HCT116 (cell line): ENCODE measurements around the gene SNORC. TPM values are rescaled to one million over a fixed set of nuclear protein-coding genes. Genes with fewer than 3 reads are reported as not detected.

Source experiments
- ATAC-seq: fragments of 200-7000 bp; cut with Tn5 transposase; 2 replicates; pipeline ENCODE4 v1.9.1; 2020; ENCODE audit warnings: mild to moderate bottlenecking, moderate library complexity
- BruUV-seq: library from RNA; stranded (reverse); fragments of 400-500 nt; replicated peaks from 2 replicates; lab custom pipeline; 2021; lab: Mats Ljungman, UMichigan
- CTCF ChIA-PET: fragments of 300-600 bp; sonication (Branson Sonifier 250); formaldehyde crosslinking; loops from one replicate; lab custom pipeline; 2021; ENCODE audit warnings: antibody characterized with exemption; lab: Charles Lee
- POLR2A ChIA-PET: fragments of 300-600, 350-600 bp; sonication (Branson Sonifier 250); formaldehyde crosslinking; loops from one replicate; lab custom pipeline; 2021; ENCODE audit warnings: antibody characterized with exemption; lab: Charles Lee
- RAD21 ChIA-PET, 2 experiments: fragments of 300-600 bp; sonication (Branson Sonifier 250); formaldehyde crosslinking; loops; one replicate each; lab custom pipeline; 2023; ENCODE audit warnings: low total read pairs in 2 of 2; ENCODE audit not compliant: uncharacterized antibody in 2 of 2, unreplicated experiment in 2 of 2, low non-redundant PET in 1 of 2; lab: Charles Lee
- DNase-seq: peaks from one replicate; pipeline ENCODE4 v3.0.0-alpha.2; 2010; ENCODE audit warnings: low read depth, low spot score
- H2AFZ ChIP-seq: fragments of 200-600 bp; shearing (Covaris generic), sonication (generic); 2 replicates; pipeline ENCODE4 v1.6.1; 2017; ENCODE audit warnings: low read depth, mixed run types, mixed read lengths, antibody characterized with exemption, low read length; ENCODE audit not compliant: poor library complexity, severe bottlenecking
- H3K27ac ChIP-seq: 2 replicates; pipeline ENCODE4 v1.5.1; 2012; ENCODE audit warnings: low read depth, low read length
- H3K27me3 ChIP-seq: fragments of 200-600 bp; sonication (generic); 2 replicates; pipeline ENCODE4 v1.6.1; 2016; ENCODE audit warnings: mixed run types, low read length, mixed read lengths; ENCODE audit not compliant: insufficient read depth
- H3K36me3 ChIP-seq, 2 experiments: fragments of 200-500 bp in 1 of 2; fragments of 200-600 bp in 1 of 2; sonication (Bioruptor generic) in 1 of 2; sonication (generic) in 1 of 2; 2 replicates each; pipeline versions ENCODE4 v1.5.1 to v1.6.1; 2014 to 2016; ENCODE audit warnings: low read length in 2 of 2, inconsistent platforms in 1 of 2, mixed read lengths in 1 of 2, mixed run types in 1 of 2; ENCODE audit not compliant: insufficient read depth in 2 of 2, control insufficient read depth in 1 of 2
- H3K4me1 ChIP-seq, 2 experiments: fragments of 200-600 bp in 1 of 2; sonication (generic) in 1 of 2; 2 replicates each; pipeline versions ENCODE4 v1.5.1 to v1.6.1; 2012 to 2017; ENCODE audit warnings: low read length in 2 of 2, inconsistent platforms in 1 of 2, mild to moderate bottlenecking in 1 of 2, mixed read lengths in 1 of 2, mixed run types in 1 of 2, moderate library complexity in 1 of 2; ENCODE audit not compliant: insufficient read depth in 2 of 2, control insufficient read depth in 1 of 2
- H3K4me2 ChIP-seq: fragments of 200-600 bp; sonication (generic); 2 replicates; pipeline ENCODE4 v1.6.1; 2017; ENCODE audit warnings: mixed run types, low read length, mixed read lengths
- H3K4me3 ChIP-seq, 2 experiments: fragments of 200-600 bp in 1 of 2; sonication (generic) in 1 of 2; replicated peaks in 1 of 2; 2 replicates each; pipeline ENCODE4 v1.5.1; 2011 to 2016; ENCODE audit warnings: low read length in 2 of 2, control low read depth in 1 of 2, low read depth in 1 of 2, mild to moderate bottlenecking in 1 of 2, mixed read lengths in 1 of 2, mixed run types in 1 of 2
- H3K79me2 ChIP-seq: fragments of 200-600 bp; sonication (generic); 2 replicates; pipeline ENCODE4 v1.6.1; 2017; ENCODE audit warnings: mild to moderate bottlenecking, mixed run types, low read length, moderate library complexity, mixed read lengths; ENCODE audit not compliant: insufficient read depth
- H3K9ac ChIP-seq: fragments of 200-600 bp; sonication (generic); 2 replicates; pipeline ENCODE4 v1.6.1; 2016; ENCODE audit warnings: low read length, mixed read lengths
- H3K9me2 ChIP-seq: fragments of 200-600 bp; sonication (generic), shearing (Covaris generic); 2 replicates; pipeline ENCODE4 v1.6.1; 2017; ENCODE audit warnings: mixed run types, mild to moderate bottlenecking, moderate library complexity; ENCODE audit not compliant: insufficient read depth
- H3K9me3 ChIP-seq, 2 experiments: fragments of 200-500 bp in 1 of 2; fragments of 200-600 bp in 1 of 2; sonication (Bioruptor generic) in 1 of 2; sonication (generic) in 1 of 2; 2 replicates each; pipeline ENCODE4 v1.6.1; 2014 to 2017; ENCODE audit warnings: low read length in 2 of 2, mixed read lengths in 2 of 2, inconsistent platforms in 1 of 2, low read depth in 1 of 2, mild to moderate bottlenecking in 1 of 2, mixed run types in 1 of 2, moderate library complexity in 1 of 2; ENCODE audit not compliant: control insufficient read depth in 1 of 2, insufficient read depth in 1 of 2
- H4K20me1 ChIP-seq: fragments of 200-600 bp; sonication (generic), shearing (Covaris generic); 2 replicates; pipeline ENCODE4 v1.6.1; 2017; ENCODE audit warnings: mixed run types, mild to moderate bottlenecking, moderate library complexity; ENCODE audit not compliant: insufficient read depth
- CTCF ChIP-seq, 3 experiments: fragments of 200-600 bp in 1 of 3; sonication (generic) in 1 of 3; IDR thresholded peaks in 2 of 3; conservative IDR thresholded peaks in 1 of 3; 2 replicates each; pipeline ENCODE4 v1.5.1; 2012 to 2017; ENCODE audit warnings: low read depth in 2 of 3, low read length in 2 of 3, antibody characterized with exemption in 1 of 3, borderline replicate concordance in 1 of 3, control low read depth in 1 of 3, mild to moderate bottlenecking in 1 of 3, mixed read lengths in 1 of 3, mixed run types in 1 of 3, moderate library complexity in 1 of 3; ENCODE audit not compliant: insufficient read depth in 1 of 3
- POLR2AphosphoS5 ChIP-seq: IDR thresholded peaks from 2 replicates; pipeline ENCODE4 v1.6.1; 2011; ENCODE audit warnings: mild to moderate bottlenecking, low read depth, low read length, moderate library complexity
- RAD21 ChIP-seq: IDR thresholded peaks from 2 replicates; pipeline ENCODE4 v1.6.1; 2012; ENCODE audit warnings: low read depth, mild to moderate bottlenecking
- SRF ChIP-seq: IDR thresholded peaks from 2 replicates; pipeline ENCODE4 v1.6.1; 2012; ENCODE audit warnings: low read depth
- ZNF274 ChIP-seq: fragments of 200-500 bp; sonication (Bioruptor generic); IDR thresholded peaks from 2 replicates; pipeline ENCODE4 v1.6.1; 2014; ENCODE audit warnings: mild to moderate bottlenecking, low read depth, low read length, inconsistent platforms
- intact Hi-C: fragments of 100-400 bp; cut with micrococcal nuclease; formaldehyde crosslinking; loops from 2 replicates; pipeline ENCODE4 v1.10.0; 2022
- total RNA-seq: library from RNA; stranded (reverse); gene quantifications from one replicate; pipeline ENCODE4 v1.2.1, GENCODE V29; 2021; ENCODE audit not compliant: unreplicated experiment

SNORC gene
- total RNA-seq, 1 experiment from 2014 or later: 14.0 TPM

- ChIA-PET RAD21 (no interaction called here), POLR2A (no interaction called here), CTCF (interaction anchor here (1.2 kb wide), 1 partner anchor 16 kb away, joined by 3 read pairs; no protein-coding TSS in a partner anchor)
- H3K4me1 ChIP-seq: no peaks in the 10 kb centered on the region
- no peak for ATAC-seq
- no TSS peak for BruUV-seq
- H3K36me3 ChIP-seq: 0 out of 4 replicates have a peak, but pooled peaks cover 0 to 5% of the 10 kb centered on the region in 2 experiments
- H3K9ac ChIP-seq: no peak overlapping the region
- no peak overlapping the region for H3K4me2 ChIP-seq
- H3K27me3 ChIP-seq: no peaks in the 10 kb centered on the region
- no peaks in the 10 kb centered on the region for H3K79me2 ChIP-seq
- no peaks in the 10 kb centered on the region; the same call in 1 of the 2 replicates for H4K20me1 ChIP-seq
- no peaks in the 10 kb centered on the region for H3K9me3 ChIP-seq
- H3K9me2 ChIP-seq: no peaks in the 10 kb centered on the region
- no peak for DNase-seq
- TF ChIP-seq SRF: no peak
- TF ChIP-seq ZNF274: no peak
- no peak for TF ChIP-seq POLR2AphosphoS5
- no peak; the same call in 1 of the 2 replicates for TF ChIP-seq RAD21
- TF ChIP-seq CTCF (IDR thresholded peaks at IDR 0.05 in 2 of 3, conservative IDR thresholded peaks at IDR 0.05 in 1 of 3; ENCODE audit: borderline replicate concordance in 1 of 3, insufficient read depth in 1 of 3, low read depth in 2 of 3, low read length in 2 of 3): no peak
- TF ChIP-seq, all 23 proteins: peak for 0
- Histone ChIP-seq H3K4me3 (no peak overlapping the region), H2AFZ (no peak overlapping the region), H3K27ac (no peak overlapping the region)
- intact Hi-C loops: no loop called here
These were observed 686 bp upstream of the SNORC start for GRCh38 chr2:232869138-232870017.
